ENCODE measurements around the gene GPX1. TPM values are rescaled to one million over a fixed set of nuclear protein-coding genes. Genes with fewer than 3 reads are reported as not detected.
"Not testable (repeated sequence)": the region's sequence is repeated elsewhere in the genome, so short reads cannot be mapped to it uniquely, and the experiment has no call there.

Gene GPX1
- total and polyA plus RNA-seq, 12 donors: 85.2 to 267 (median 114) TPM

DNA sequence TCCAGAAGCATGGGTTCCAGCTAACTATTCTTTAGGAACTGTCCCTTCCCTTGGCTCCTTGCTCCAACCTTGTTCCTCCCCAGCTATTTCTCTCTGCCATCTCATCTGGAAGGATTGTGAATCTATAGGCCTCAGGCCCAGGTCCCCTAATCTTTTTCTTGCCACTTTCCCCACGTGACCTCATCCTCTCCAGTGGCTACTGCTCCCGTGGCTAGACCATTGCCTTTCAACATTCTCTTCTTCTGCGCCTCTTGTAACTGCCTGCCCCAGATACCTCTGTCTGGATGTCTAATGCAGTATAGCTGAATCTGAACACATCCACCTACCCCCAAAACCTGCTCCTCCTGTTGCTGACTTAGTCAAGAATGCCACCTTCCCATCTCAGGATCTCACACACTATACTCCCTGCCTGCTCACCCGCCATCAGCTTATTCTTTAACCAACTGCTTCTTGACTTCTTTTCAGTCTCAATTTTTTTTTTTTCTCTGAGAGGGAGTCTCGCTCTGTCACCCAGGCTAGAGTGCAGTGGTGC, 5.2 kb downstream of the GPX1 start:
- peak overlapping the region in 2 of 10 donors; percentile 37 to 89 for H3K27ac ChIP-seq

DNA sequence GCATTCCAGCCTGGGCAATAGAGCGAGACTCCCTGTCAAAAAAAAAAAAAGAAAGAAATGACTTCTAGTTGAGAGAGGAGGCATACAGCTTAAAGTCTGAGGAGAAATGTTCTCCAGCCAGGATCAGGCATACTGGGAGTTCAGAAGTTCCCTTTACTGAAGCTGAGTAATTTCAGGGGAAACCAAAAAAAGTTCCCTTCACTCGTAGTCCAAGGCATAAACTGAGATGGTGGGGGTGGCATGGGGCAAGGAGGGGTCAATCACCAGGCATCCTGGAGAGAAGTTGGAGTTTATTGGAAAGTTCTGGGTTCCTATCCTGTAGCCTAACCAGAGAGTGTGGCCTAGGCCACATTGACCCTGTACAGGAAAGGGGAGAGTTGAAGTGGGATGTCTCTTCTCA, 5.9 kb downstream of the GPX1 start:
- Histone ChIP-seq H3K36me3 (peaks cover 0 to 27% (median 3%) of the 10 kb centered on the region in 9 donors), H3K27me3 (no peaks in the 10 kb centered on the region), H3K4me1 (peaks cover 0 to 84% (median 18%) of the 10 kb centered on the region in 9 donors), H3K4me3 (no peak overlapping the region), H3K9me3 (no peaks in the 10 kb centered on the region), H3K27ac (peak overlapping the region in 4 of 10 donors; percentile 32 to 89 (median 42))
- intact Hi-C loops (cut with DNase I): no loop called here
- TF ChIP-seq, protein P1, sequence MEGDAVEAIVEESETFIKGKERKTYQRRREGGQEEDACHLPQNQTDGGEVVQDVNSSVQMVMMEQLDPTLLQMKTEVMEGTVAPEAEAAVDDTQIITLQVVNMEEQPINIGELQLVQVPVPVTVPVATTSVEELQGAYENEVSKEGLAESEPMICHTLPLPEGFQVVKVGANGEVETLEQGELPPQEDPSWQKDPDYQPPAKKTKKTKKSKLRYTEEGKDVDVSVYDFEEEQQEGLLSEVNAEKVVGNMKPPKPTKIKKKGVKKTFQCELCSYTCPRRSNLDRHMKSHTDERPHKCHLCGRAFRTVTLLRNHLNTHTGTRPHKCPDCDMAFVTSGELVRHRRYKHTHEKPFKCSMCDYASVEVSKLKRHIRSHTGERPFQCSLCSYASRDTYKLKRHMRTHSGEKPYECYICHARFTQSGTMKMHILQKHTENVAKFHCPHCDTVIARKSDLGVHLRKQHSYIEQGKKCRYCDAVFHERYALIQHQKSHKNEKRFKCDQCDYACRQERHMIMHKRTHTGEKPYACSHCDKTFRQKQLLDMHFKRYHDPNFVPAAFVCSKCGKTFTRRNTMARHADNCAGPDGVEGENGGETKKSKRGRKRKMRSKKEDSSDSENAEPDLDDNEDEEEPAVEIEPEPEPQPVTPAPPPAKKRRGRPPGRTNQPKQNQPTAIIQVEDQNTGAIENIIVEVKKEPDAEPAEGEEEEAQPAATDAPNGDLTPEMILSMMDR (IDR thresholded peaks at IDR 0.05): no peak
- ATAC-seq: no peak
- WGBS, 2 donors: 87 to 90% methylated on average over 2 of the region's 2 CpGs
- no peak for DNase-seq

More for the DNA sequence above, 5.2 kb downstream of the GPX1 start:
- Histone ChIP-seq H3K4me1 (peaks cover 0 to 77% (median 23%) of the 10 kb centered on the region in 9 donors), H3K27me3 (no peaks in the 10 kb centered on the region), H3K4me3 (no peak overlapping the region), H3K36me3 (peaks cover 0 to 28% (median 3%) of the 10 kb centered on the region in 9 donors), H3K9me3 (no peaks in the 10 kb centered on the region)
- 81 to 88% methylated on average over 5 of the region's 5 CpGs for WGBS, 2 donors
- DNase-seq: no peak
- TF ChIP-seq, protein P1 (IDR thresholded peaks at IDR 0.05): no peak
- intact Hi-C loops (cut with DNase I): no loop called here
- ATAC-seq: no peak

DNA sequence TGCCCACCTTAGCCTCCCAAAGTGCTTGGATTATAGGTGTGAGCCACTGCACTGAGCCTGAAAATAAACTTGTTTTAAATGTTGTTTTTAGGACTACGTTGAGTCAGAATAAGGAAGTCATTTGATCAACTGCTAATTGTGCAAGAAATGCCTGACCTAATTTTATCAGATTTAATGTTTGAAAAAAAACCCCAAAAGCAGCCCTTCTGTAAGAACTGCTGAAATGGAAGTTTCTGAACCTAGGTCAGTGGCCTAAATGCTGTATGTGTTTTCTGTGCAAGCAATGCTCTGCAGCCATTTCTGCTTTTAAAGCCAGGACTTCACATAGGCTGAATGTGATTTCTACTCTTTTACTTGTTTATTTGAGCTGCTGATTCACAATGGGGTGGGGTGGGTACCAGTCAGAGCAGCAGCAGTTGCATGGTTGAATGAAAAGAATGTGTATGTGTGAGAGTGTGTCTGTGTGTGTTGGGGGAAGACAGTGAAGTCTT, 6.6 kb downstream of the GPX1 start:
- ATAC-seq (peak in 3 of 8 donors; percentile 14 to 21 (median 18)), DNase-seq (no peak)
- H3K4me1 ChIP-seq: peaks cover 0 to 86% (median 12%) of the 10 kb centered on the region in 9 donors
- H3K9me3 ChIP-seq: no peaks in the 10 kb centered on the region
- intact Hi-C loops (cut with DNase I): no loop called here
- no peak overlapping the region for H3K4me3 ChIP-seq
- 67 to 75% methylated on average over 1 of the region's 1 CpG for WGBS, 2 donors
- H3K36me3 ChIP-seq: peaks cover 0 to 22% (median 3%) of the 10 kb centered on the region in 9 donors
- TF ChIP-seq, protein P1 (IDR thresholded peaks at IDR 0.05): no peak
- peak overlapping the region in 5 of 10 donors; percentile 19 to 89 (median 37) for H3K27ac ChIP-seq
- no peaks in the 10 kb centered on the region for H3K27me3 ChIP-seq

DNA sequence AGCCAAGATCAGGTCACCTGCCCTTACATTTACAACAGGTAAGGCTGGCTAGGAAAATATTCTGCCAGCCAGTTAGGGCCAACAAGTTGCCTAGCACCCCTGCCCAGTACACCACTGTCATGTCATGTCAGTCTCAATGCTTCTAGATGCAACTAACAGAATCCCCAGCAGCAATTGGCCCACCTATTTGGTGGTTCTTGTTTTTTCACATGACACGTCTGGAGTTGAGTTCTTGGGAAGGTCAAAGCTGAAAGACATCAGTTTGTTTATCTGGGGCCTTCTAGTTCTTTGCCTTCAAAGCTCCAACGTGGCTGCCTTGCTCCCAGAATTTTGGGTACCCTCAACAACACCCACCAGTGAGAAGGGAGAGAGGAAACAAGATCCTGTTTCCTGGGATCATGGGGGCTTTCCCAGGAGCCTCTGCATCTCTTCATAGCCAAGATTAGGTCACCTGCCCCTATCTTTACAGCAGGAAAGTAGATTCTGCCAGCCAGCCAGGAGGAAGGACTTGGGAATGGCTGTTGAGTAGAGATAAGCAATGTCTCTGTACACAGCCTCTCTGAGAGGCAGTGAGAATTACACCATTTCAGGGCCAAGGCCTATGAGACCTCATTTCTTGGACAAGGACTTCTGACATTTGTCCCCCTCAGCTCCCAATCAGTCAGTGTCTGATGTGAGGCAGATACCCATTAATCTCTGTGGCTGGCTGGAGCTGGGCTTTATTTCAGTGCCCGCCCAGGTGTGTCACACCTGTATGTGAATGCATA, 8.6 kb downstream of the GPX1 start:
- Histone ChIP-seq H3K4me3 (no peak overlapping the region), H3K27me3 (no peaks in the 10 kb centered on the region), H3K9me3 (no peaks in the 10 kb centered on the region), H3K36me3 (peaks cover 0 to 1% (median 0%) of the 10 kb centered on the region in 9 donors), H3K27ac (peak overlapping the region in 1 of 10 donors; percentile 38), H3K4me1 (peaks cover 0 to 84% (median 12%) of the 10 kb centered on the region in 9 donors)
- ATAC-seq (no peak), DNase-seq (no peak)
- WGBS, 2 donors: 59 to 67% methylated on average over 3 of the region's 3 CpGs
- TF ChIP-seq, protein P1 (IDR thresholded peaks at IDR 0.05): no peak
- intact Hi-C loops (cut with DNase I): loop anchor here in 1 of 10 donors (10.0 kb wide), 1 partner anchor 95 kb away; no protein-coding TSS in a partner anchor

DNA sequence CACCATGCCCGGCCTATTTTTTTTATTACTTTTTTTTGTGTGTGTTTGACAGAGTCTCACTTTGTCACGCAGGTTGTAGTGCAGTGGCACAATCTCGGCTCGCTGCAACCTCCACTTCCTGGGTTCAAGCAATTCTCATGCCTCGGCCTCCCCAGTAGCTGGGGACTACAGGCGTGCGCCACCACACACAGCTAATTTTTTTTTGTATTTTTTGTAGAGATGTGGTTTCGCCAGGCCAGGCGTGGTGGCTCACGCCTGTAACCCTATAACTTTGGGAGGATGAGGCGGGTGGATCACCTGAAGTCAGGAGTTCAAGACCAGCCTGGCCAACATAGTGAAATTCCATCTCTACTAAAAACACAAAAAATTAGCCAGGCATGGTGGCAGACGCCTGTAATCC, 9.8 kb downstream of the GPX1 start:
- Histone ChIP-seq H3K27ac (peak overlapping the region in 1 of 10 donors; percentile 94), H3K4me1 (peaks cover 0 to 91% (median 16%) of the 10 kb centered on the region in 9 donors)
- 94 to 97% methylated on average over 12 of the region's 12 CpGs for WGBS, 2 donors

More for the DNA sequence above, 9.8 kb downstream of the GPX1 start:
- not testable (repeated sequence) for H3K4me3 ChIP-seq, ATAC-seq, H3K9me3 ChIP-seq, H3K27me3 ChIP-seq, DNase-seq, H3K36me3 ChIP-seq
- intact Hi-C loops (cut with DNase I): loop anchor here in 1 of 10 donors (10.0 kb wide), 1 partner anchor 96 kb away; no protein-coding TSS in a partner anchor

All from heart right ventricle (tissue), 16 donors.